Astrocyte of the cerebellum (primary cell): Measurements from ENCODE around the gene P2RY2.

ENCODE experiments used
- DNase-seq: peaks from one replicate; pipeline ENCODE4 v3.0.0-alpha.2; 2011; ENCODE audit warnings: low read depth
- H3K4me3 ChIP-seq: 2 replicates; pipeline ENCODE4 v1.5.1; 2011; ENCODE audit warnings: mild to moderate bottlenecking, low read depth, low read length, moderate library complexity
- CTCF ChIP-seq: IDR thresholded peaks from 2 replicates; pipeline ENCODE4 v1.5.1; 2012; ENCODE audit warnings: low read length, low read depth, moderate library complexity, mild to moderate bottlenecking; ENCODE audit errors: missing control alignments
- in situ Hi-C: cut with HindIII; loops from 2 replicates; pipeline ENCODE4 v1.10.0; 2017; ENCODE audit warnings: low sequenced_read_pairs

P2RY2 gene

GRCh38 chr11:73235236-73235786 is 17.2 kb downstream of the P2RY2 start:
- DNase-seq = no peak
- no peak overlapping the region for H3K4me3 ChIP-seq
- in situ Hi-C loops = loop anchor here (5.0 kb wide), 1 partner anchor 102 kb away; no protein-coding TSS in a partner anchor
- TF ChIP-seq CTCF = no peak

DNA sequence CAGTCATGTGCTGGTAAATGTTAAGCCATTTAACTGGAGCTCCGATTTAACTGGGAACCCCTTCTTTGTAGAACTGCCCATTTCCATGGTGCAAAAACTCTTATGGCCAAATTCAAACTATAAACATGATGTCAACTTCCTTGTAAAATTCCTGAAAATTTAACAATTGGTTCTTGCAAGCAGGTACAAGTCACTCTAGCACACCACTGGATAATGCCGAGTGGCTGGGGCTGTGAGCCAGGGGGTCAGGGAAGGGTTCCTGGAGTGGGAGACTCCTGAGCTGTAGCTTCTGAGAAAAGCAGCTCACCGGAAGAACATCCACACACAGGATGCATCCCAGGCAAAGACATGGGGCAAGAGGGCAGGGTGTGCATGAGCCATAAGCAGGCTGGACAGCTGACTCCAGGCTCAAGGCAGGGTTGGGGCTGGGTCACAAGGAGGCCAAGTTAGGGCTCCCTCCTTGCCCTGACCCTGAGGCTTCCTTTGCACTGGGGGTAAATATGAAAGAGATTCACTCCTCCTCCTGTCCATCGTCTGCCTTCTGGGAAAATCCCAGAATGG is 18.2 kb downstream of the P2RY2 start:
- no peak overlapping the region for H3K4me3 ChIP-seq
- in situ Hi-C loops = loop anchor here (5.0 kb wide), 1 partner anchor 101 kb away; no protein-coding TSS in a partner anchor
- no peak for DNase-seq
- no peak for TF ChIP-seq CTCF

- no peak for DNase-seq
- no peak overlapping the region for H3K4me3 ChIP-seq
- in situ Hi-C loops = loop anchor here (5.0 kb wide), 1 partner anchor 100 kb away; no protein-coding TSS in a partner anchor
- TF ChIP-seq CTCF = peak; percentile 43
Observed at GRCh38 chr11:73236854-73237253, 18.8 kb downstream of the P2RY2 start.

- H3K4me3 ChIP-seq = no peak overlapping the region
- no peak for DNase-seq
- in situ Hi-C loops = loop anchor here (5.0 kb wide), 1 partner anchor 100 kb away; no protein-coding TSS in a partner anchor
- TF ChIP-seq CTCF = no peak
Observed at GRCh38 chr11:73237471-73238290, 19.6 kb downstream of the P2RY2 start.

DNA sequence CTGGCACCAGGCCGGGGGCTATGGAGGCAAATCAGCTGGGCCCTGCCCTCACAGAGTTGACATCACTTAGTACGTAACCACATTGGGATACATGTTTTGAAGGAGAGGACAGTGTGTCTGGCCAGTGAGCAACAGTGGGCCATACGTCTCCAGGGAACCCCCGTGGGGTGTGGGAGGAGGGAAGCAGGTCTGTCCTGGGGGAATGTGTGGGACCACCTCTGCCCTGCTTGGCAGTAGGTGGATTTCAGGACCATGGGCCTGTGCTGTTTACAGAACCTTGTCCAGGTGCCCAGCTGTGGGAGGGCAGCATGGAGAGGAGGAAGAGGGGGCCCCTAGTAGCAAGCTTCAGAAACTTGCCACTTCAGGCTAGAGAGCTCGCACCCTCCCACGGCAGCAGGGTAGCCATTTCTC is 21.0 kb downstream of the P2RY2 start:
- no peak for DNase-seq
- no peak for TF ChIP-seq CTCF
- in situ Hi-C loops = loop anchor here (5.0 kb wide), 1 partner anchor 98 kb away; no protein-coding TSS in a partner anchor
- H3K4me3 ChIP-seq = no peak overlapping the region

- H3K4me3 ChIP-seq = no peak overlapping the region
- in situ Hi-C loops = loop anchor here (5.0 kb wide), 1 partner anchor 98 kb away; no protein-coding TSS in a partner anchor
- no peak for TF ChIP-seq CTCF
- DNase-seq = no peak
Observed at GRCh38 chr11:73239571-73240189, 21.6 kb downstream of the P2RY2 start.
